ENCODE measurements around the gene HBA2.
"Not testable (repeated sequence)": the region's sequence is repeated elsewhere in the genome, so short reads cannot be mapped to it uniquely, and the experiment has no call there.

The HBA2 gene

GRCh38 chr16:166375-167121 is 6.1 kb upstream of the HBA2 start:
- no peak for DNase-seq
- TF ChIP-seq CTCF (IDR thresholded peaks at IDR 0.05; ENCODE audit: low read depth, low read length) = no peak
- Histone ChIP-seq H3K36me3 (no peaks in the 10 kb centered on the region), H3K27ac (no peak overlapping the region), H3K4me3 (ENCODE audit: low read depth, low read length) (peak overlapping the region; percentile 54), H3K9me3 (ENCODE audit: severe bottlenecking) (no peaks in the 10 kb centered on the region), H3K27me3 (ENCODE audit: insufficient read depth, low read depth, severe bottlenecking) (peaks cover 29% of the 10 kb centered on the region)

GRCh38 chr16:167122-167690 is 5.5 kb upstream of the HBA2 start:
- no peak for DNase-seq
- H3K27me3 ChIP-seq (ENCODE audit: insufficient read depth, low read depth, severe bottlenecking) = peaks cover 33% of the 10 kb centered on the region
- H3K4me3 ChIP-seq (ENCODE audit: low read depth, low read length) = no peak overlapping the region
- no peaks in the 10 kb centered on the region for H3K9me3 ChIP-seq (ENCODE audit: severe bottlenecking)
- no peaks in the 10 kb centered on the region for H3K36me3 ChIP-seq
- no peak for TF ChIP-seq CTCF (IDR thresholded peaks at IDR 0.05; ENCODE audit: low read depth, low read length)
- H3K27ac ChIP-seq = no peak overlapping the region

- H3K27me3 ChIP-seq (ENCODE audit: insufficient read depth, low read depth, severe bottlenecking) = peaks cover 34% of the 10 kb centered on the region
- peak; percentile 48 for DNase-seq
- no peaks in the 10 kb centered on the region for H3K9me3 ChIP-seq (ENCODE audit: severe bottlenecking)
- no peak for TF ChIP-seq CTCF (IDR thresholded peaks at IDR 0.05; ENCODE audit: low read depth, low read length)
- no peak overlapping the region for H3K4me3 ChIP-seq (ENCODE audit: low read depth, low read length)
- no peaks in the 10 kb centered on the region for H3K36me3 ChIP-seq
- no peak overlapping the region for H3K27ac ChIP-seq
Observed at GRCh38 chr16:168424-168823, 4.3 kb upstream of the HBA2 start.

- TF ChIP-seq CTCF (IDR thresholded peaks at IDR 0.05; ENCODE audit: low read depth, low read length) = no peak
- Histone ChIP-seq H3K27me3 (ENCODE audit: insufficient read depth, low read depth, severe bottlenecking) (peaks cover 36% of the 10 kb centered on the region), H3K9me3 (ENCODE audit: severe bottlenecking) (no peaks in the 10 kb centered on the region), H3K36me3 (no peaks in the 10 kb centered on the region), H3K27ac (no peak overlapping the region), H3K4me3 (ENCODE audit: low read depth, low read length) (no peak overlapping the region)
- DNase-seq = no peak
Observed at GRCh38 chr16:169014-169413, 3.7 kb upstream of the HBA2 start.

GRCh38 chr16:170088-170507 is 2.6 kb upstream of the HBA2 start:
- H3K36me3 ChIP-seq; H3K4me3 ChIP-seq (ENCODE audit: low read depth, low read length); DNase-seq; H3K9me3 ChIP-seq (ENCODE audit: severe bottlenecking); H3K27ac ChIP-seq: not testable (repeated sequence)
- peaks cover 36% of the 10 kb centered on the region for H3K27me3 ChIP-seq (ENCODE audit: insufficient read depth, low read depth, severe bottlenecking)

GRCh38 chr16:170788-171187 is 1.9 kb upstream of the HBA2 start:
- no peak for TF ChIP-seq CTCF (IDR thresholded peaks at IDR 0.05; ENCODE audit: low read depth, low read length)
- H3K4me3 ChIP-seq (ENCODE audit: low read depth, low read length) = no peak overlapping the region
- DNase-seq = no peak
- no peaks in the 10 kb centered on the region for H3K36me3 ChIP-seq
- H3K27me3 ChIP-seq (ENCODE audit: insufficient read depth, low read depth, severe bottlenecking) = peaks cover 35% of the 10 kb centered on the region
- H3K9me3 ChIP-seq (ENCODE audit: severe bottlenecking) = no peaks in the 10 kb centered on the region
- no peak overlapping the region for H3K27ac ChIP-seq

GRCh38 chr16:173211-173854 is 657 bp downstream of the HBA2 start:
- peaks cover 28% of the 10 kb centered on the region for H3K27me3 ChIP-seq (ENCODE audit: insufficient read depth, low read depth, severe bottlenecking)
- H3K4me3 ChIP-seq (ENCODE audit: low read depth, low read length); H3K9me3 ChIP-seq (ENCODE audit: severe bottlenecking); DNase-seq; H3K27ac ChIP-seq; H3K36me3 ChIP-seq: not testable (repeated sequence)

GRCh38 chr16:173928-174769 is 1.5 kb downstream of the HBA2 start:
- not testable (repeated sequence) for DNase-seq; H3K9me3 ChIP-seq (ENCODE audit: severe bottlenecking); H3K4me3 ChIP-seq (ENCODE audit: low read depth, low read length); H3K27ac ChIP-seq; H3K36me3 ChIP-seq
- peaks cover 24% of the 10 kb centered on the region for H3K27me3 ChIP-seq (ENCODE audit: insufficient read depth, low read depth, severe bottlenecking)
